GM18873 (cell line): ENCODE measurements around the gene RTL1.

Experiments used
- ATAC-seq: cut with Tn5 transposase; IDR thresholded peaks from one replicate; pipeline ENCODE4 v1.9.1; 2021; ENCODE audit warnings: mild to moderate bottlenecking, moderate library complexity, moderate number of reproducible peaks; ENCODE audit not compliant: unreplicated experiment, low FRiP score

RTL1 gene

DNA sequence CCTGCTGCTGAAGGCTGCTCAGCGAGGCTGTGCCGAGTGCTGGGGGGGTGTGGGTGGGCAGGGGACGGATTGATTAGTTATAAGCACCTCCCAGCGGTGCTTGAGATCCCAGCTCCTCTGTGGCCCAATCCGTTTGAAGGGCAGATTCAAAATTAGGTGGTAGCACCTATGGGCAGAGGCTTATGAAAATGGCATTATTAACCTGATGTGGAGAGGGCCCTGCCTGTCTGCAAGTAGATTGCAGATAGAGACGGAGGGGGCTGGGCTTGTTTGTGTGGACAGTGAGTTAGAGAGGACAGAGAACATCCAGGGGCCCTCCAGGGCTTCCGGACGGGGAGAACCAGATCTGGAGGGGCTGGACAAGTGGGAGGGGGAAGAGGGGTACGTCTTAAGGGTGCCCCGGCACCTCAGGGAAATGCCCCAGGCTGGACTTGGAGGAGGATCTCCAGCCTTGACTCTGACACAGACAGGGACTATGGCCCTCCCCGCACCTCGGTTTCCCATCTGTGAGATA, at the start of gene RTL1:
TSS of gene RTL1 (minus strand) at position 51 of the 514 bp plus-strand sequence. CDS start 18,934 bp downstream, outside the sequence.
- no peak for ATAC-seq

DNA sequence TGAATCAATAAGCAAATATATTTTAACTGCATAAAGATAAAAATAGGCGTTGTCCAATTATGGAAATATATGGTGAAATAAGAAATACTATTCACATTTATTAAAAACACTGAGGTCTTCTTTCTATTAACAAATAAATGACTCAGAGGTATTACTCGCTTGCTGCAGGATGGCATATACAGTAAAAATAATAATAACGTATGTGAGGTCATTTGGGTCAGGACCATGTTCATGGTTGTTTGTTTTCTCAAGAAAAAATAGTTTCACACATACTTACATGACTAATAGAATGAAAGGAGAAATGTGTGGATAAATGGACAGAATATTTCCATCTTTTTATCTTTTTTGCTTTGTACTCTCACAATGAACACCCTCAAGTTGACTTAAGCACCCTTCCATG, 46.5 kb upstream of the RTL1 start:
- ATAC-seq: no peak

DNA sequence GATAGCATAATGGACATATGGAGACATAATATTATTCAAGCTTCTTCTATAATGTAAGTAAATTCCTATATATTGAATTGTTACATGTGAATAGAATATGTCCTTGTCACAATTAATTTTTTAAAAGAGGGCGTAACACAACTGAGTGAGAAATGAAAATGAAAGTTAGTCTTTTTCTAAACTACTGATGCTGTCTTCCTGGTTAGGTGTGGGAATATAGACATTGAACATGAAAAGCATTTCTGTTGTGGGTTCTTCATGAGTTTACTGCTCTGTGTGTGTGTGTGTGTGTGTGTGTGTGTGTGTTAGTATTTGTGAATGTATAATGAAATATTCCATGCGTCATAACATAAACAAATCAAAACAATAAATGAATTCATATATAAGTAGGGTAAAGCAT, 40.5 kb upstream of the RTL1 start:
- ATAC-seq: no peak

DNA sequence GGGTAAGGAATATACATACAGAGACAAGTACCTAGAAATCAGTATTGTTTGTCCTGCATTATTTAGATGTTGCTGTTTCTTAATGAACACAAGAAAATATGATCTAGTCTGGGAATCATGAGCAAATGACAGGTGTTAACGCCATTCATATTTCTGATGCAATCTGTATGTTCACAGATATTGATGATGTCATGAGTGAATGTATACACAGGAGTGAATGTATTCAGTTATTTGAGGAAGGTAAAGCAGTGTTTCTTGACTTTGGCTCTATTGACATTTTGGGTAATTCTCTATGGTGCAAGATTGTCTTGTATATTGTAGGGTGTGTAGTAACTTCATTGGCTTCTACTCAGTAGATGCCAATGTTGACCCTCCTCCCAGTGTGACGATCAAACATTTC, 26.7 kb upstream of the RTL1 start:
- no peak for ATAC-seq

DNA sequence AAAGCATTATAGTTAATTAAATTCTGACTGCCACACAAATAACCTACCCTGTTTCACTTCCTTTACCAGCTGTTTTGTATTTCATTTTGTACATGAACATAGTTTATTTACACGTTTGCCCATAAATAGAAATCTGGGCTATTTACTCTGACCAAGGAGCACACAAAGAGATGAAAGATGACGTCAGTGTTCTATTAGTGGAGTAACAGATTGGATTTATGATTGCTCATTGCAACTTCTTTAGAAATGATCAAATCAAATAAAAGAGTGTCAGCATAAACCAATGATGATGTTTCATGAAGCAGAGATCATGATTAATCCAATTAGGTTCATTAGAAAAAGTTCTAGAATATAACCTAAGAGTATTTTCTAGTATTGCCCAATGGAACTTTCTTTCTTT, 12.0 kb upstream of the RTL1 start:
- no peak for ATAC-seq

DNA sequence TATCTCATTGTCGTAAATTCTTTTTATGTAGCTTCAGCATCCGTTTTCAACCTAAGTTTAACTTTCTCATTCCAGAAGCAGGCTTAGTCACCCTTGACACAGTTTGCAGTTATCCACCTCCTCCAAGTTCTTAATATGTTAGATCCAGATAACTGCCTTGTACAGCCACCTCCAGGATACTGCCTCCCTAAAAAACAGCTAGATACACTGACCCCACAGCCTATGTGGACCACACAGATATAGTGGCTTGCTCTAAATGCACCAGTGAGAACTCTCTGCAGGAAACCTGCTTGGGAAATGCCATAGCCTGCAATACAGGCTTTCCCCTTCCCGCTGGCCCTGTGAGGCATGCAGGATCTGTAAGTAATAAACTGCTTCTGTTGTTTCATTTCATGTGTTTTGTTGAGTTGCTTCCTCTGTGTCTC, 11.1 kb upstream of the RTL1 start:
- ATAC-seq: no peak

DNA sequence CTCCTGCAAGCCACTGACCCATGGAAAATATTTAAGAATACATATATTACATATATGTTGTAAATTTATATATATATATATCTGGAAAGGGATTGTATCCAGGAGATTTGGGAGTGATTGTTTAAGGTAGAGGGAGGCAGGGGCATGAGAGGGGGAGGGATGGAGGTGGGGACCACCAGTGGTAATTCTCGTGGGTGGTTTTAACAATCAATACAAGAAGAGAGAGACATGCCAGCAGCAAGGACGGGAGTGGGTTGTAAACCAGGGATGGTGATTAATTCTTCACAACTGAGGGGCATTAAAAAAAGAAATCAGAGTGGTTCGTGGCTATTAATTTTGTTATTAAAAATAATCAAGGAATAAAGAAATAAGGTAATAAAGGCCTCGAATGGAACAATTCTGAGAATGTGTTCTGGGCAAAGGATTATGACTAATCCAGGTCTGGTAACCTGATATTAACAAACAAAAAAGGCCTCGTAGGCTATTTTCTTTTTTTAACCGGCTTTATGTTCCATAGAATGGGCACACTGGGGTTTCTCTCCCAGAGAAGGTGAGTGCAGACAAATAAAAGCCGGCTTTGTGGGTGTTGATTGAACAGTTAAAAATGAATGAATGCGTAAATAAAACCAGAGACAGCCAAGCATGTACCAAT, 8.3 kb upstream of the RTL1 start:
- no peak for ATAC-seq

DNA sequence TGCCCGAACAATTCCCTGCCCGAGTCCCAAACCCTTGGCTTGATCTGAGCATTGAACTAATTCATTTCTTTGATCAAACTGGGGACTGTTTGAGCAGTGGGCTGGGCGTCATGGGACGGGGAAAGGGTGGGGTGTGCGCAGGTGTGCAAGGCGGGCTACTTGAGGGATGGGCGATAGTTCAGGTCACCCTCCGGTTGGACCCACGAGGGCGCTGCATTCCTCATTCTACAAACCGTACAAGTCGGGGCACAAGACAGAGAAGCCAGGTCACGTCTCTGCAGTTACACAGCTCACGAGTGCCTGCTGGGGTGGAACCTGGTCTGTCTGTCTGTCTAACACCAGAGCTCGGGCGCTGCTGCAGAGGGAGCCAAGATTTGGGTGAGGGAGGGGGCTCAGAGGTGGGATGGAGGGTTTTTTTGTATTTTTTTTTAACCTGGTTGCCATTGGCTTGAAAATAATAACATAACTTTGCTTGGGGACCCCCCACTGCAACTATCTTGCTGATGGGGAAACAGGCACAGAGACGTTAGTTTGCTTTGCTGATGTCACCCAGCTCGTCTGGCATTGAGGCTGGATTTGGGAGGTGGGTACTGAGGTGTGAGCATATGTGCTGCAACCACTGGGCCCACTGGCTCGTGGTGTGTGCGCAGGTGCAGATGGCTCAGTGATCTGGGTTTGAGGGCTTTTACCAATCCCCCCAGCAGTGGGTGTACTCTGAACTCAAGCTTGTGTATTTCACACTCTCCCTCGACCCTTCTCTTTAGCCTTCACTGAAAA, 7.6 kb upstream of the RTL1 start:
- no peak for ATAC-seq

DNA sequence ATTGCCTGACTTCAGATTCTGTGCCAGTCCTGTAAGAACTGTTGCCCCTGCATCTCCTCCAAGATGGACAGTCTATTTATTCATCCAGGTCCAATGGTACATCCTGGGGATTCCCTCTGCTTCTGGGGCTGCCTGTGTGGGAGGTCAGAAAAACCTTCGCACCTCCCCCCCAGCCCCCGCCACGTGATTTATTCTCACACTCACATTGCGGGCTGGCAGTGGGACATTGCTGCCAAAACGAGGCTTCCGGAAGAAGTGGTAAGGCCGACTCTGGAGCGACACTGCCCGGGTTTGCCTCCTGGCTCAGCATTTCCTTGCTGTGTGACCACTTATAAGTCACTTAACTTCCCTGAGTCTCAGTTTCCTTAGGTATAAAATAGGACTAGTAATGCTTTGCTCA, 5.9 kb upstream of the RTL1 start:
- ATAC-seq: no peak

DNA sequence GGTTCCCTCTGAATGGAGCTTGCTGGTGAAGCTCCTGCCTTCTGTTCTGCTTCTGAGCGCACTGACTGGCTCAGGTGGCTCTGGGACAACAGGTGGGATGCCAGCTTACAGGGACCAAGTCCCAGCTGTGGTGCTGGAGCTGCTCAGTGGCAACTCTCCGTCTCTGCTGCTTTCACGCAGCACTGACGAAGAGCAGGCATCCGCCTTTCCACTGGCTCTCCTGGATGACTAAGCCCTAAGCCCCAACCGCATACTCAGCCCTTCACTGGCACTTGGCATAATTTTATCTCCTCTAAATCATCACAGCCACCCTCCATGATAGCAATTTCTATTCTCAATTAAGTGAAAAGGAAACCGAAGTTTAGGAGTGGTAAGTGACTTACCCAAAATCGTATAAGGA, 3.7 kb upstream of the RTL1 start:
- ATAC-seq: no peak

DNA sequence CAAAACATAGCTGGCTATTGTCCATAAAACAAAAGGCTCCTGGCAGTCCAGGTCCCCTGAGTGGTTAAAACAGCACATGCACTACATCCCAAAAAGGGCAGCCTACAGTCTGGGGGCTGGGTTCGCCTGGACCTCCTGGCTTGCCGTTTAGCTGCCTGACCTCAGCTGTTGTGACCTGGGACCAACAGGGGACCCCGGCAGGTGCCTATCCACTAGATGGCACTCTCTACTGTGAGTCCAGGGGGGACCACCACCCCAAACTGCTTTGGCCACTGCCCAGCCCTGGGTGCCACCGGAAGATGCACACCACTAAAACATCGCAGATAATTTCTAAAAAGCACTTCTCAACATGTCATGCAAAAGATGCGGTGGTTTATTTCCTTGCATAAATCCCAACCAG, 2.9 kb upstream of the RTL1 start:
- ATAC-seq: no peak

DNA sequence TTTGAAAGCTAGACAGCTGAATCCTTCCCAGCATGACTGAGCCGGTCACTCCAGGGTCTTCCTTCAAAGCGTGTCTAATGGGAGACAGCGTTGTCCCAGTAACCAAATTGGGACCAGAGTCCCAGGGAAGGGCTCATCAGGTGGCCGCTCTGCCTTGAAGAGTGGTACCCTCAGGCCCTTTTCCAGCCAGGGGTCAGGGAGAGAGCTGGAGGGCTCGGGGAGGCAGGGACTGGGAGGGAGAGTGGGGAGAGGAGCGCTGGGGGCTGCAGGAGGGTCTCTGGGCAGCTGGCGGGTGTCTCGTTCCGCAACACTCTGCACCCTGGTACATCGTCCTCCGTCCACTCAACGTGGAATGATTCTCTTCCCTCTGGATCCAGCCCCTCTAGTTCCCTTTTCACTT, 1.6 kb upstream of the RTL1 start:
- ATAC-seq: no peak

DNA sequence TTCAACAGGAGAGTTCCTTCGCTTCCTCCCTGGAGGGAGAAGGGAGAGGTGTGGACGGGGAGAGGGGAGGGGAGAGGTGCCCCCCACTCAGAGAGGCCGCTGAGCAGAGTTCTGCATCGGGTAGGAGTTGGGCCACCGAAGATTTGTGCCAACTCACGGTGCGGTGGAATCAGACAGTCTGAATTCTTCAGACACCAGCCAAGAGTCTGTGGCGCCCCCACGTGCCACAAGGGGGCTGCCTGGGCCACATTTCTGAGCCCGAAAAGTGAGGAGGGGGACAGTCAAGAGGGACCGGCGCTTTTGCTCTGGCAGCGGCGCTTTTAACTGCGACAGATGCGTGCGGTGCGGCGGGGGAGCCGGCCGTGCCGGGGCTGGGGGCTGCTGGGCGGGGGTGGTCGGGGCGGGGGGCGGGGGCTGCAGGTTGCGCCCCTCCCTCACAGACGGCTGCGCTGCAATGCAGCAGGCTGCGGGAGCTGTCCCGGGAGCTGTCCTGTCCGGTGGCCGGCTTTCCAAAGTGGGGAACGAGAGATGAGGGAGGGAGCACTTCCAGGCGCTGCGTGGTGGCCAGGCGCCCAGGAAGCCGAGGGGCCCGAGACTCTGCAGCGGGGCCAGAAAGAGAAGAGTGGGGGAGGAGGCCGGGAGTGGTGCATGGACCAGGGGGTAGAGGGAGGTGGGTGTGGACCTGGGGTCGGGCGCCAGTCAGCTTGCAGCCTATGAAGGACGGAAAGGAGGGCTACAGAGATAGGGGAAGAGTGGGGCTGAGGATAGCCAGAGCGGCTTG, 975 bp upstream of the RTL1 start:
- ATAC-seq: no peak

DNA sequence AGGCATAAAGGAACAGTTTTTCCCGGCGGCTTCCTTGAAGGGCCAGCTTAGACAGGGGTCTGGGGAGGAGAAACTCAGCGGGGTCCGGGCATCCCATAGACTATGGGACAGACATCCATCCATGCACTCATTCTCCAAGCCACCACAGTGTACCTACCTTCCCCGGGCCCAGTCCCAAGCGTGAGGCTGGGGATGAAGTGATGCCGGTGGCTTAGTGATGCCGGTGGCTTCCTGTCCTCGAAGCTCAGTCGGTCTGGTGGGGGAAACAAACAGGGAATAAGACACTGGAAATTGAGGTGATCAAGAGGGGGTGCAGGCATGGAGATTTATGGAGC, 421 bp downstream of the RTL1 start:
- ATAC-seq: no peak

DNA sequence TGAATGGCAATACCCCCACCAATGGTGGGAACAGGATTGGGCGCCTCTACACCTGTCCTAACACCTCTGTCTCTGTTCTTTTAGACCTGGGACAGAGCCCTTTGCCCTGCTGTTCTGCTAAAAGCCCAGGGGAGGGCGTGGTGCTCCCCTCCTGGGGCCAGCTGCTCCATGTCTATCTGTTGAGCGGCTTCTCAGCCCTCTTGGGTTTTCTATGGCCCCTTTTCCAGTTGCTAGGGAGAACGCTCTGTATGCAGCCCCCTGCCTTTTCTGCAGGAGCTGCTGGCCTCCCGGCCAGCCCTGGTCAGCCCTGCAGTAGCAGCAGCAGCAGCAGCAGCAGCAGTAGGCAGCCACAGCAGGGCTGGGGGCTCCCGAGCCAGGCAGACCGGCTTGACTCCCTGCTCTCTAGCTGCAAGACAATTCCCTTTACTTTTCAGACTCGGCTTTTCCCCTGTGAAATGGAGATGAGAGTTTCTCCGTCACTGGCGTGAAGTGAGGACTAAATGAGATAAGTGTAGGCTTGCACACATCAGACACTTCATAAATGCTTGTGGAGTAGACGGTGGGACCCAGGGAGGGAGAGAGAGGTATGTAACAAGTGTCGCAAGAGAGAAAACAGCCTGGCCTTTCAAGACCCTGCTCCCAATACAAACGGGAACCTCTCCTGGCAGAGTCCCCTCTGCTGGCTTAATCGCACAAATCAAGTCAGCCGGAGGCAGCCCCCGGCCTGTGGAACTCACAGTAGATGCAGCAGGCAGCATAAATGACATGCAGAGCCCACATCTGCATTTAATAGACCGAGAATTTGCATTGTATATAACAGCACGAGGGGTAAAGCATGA, 1.0 kb downstream of the RTL1 start:
- no peak for ATAC-seq

DNA sequence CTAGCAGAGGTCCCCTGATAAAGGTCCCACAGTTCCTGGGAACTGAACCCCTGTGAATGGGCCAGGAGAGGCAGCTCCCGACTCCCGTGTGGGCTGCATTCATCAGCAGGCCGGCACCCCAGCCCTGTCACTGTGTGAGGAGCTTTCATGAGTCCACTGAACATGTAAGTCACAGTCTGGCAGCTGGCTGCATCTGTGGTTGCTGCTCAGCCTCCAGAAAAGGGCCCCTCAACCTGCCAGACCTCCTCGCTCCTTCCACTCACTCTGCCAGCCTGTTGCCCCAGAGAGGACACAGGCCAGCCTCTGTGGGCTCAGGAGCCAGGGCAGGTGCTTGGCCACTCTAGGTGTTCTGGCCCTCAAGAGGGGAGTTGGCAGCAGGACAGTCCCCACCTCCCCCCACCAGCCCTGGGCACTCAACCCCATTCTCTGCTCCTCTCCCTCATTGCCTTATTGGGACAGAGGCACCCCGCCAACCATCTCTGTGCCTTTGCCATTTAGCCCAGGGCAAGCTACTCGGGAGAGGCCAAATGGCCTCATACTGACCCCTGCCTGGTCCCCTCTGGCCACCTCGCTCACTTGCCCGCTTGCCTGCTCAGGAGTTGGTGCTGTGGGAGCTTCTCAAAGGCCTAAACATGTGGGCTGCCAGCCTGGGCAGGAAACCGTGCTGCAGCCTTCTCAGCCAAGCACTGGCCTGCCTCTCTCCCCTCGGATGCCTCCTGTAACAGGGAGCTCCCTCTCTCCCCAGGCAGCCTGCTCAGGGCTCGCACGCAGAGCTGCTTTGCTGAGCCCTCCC, 1.9 kb downstream of the RTL1 start:
- no peak for ATAC-seq

DNA sequence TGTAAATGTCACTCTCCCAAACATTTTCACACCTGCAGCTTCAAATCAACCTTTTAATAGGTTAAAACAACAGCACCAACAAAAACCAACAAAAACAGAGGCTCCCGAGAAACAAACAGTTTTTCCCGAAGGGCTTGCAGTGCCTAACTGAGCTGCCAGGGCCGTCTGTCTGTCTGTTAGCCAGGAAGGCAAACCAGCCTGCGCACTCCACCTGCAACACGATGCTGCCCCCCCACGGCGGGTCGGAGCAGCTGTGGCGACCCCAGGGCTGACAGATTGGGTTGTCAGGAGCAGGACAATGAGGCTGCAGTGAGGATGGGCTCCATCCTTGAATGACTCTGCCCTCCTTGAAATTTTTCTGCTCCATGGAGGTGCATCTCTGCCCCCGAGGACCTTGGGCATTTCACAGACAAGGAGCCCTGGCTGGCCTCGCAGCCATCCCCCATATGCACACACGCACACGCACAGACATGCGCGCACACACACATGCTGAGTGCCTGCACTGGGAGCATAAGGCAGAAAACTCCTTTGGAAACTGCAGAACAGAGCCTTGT, 2.6 kb downstream of the RTL1 start:
- ATAC-seq: no peak

DNA sequence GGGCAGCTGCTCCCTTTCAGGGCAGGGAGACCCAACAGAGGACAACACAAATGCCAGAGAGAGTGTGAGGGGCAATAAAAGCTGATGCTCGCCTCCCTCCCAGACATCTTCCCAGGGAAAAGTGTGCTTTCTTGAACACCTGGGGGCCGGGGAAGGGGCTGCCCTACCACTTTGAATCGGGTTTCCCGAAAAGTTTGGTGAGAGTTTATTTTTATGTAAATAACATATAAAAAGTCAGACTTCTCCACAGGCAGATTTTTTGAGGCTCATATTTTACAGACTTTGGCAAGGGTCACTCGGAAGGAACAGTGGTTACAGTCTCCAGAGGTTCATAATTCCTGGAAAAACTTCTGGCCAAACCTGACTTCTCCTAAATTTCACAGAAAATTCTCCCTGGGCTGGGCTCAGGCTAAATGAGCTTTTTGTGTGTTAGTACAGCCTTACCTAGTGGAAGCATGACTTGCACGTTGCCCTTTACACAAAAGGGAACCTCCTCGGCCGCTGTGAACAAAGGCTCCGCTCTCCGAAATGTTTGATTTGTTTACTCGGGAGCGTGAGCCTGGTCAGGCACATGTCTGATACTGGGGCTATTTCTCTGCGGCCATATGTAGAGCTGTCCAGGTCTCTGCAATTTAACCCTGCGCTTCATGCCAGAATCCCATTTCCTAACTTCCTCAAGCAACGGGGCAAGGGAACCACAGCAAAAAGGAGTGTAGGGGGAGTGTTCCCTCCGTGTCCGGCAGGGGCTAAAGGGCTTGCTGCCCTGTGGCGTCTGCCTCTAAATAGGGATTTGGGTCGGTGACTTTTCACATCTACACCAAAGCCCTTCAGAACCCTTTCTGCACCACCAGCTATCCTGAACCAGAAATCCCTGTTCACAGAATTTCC, 3.4 kb downstream of the RTL1 start:
- ATAC-seq: no peak
